COLO668 (cell line): ENCODE measurements around the gene FECH.
"Not testable (repeated sequence)": the region's sequence is repeated elsewhere in the genome, so short reads cannot be mapped to it uniquely, and the experiment has no call there.

Source experiments
- DNase-seq: peaks from one replicate; lab custom pipeline; 2025; ENCODE audit not compliant: unreplicated experiment; lab: John Stamatoyannopoulos, UW

FECH gene

GRCh38 chr18:57586251-57587049, at the start of gene FECH:
TSS of gene FECH (minus strand) at chr18:57586702. CDS start at chr18:57586620, 82 bp downstream.
- peak; percentile 83 for DNase-seq

- no peak for DNase-seq
Measured at GRCh38 chr18:57635003-57635822, 48.7 kb upstream of the FECH start.

GRCh38 chr18:57631697-57632096, 45.2 kb upstream of the FECH start:
- DNase-seq, result no peak

GRCh38 chr18:57630754-57631595, 44.5 kb upstream of the FECH start:
- no peak for DNase-seq

GRCh38 chr18:57630002-57630753, 43.7 kb upstream of the FECH start:
- DNase-seq, result peak; percentile 99

DNA sequence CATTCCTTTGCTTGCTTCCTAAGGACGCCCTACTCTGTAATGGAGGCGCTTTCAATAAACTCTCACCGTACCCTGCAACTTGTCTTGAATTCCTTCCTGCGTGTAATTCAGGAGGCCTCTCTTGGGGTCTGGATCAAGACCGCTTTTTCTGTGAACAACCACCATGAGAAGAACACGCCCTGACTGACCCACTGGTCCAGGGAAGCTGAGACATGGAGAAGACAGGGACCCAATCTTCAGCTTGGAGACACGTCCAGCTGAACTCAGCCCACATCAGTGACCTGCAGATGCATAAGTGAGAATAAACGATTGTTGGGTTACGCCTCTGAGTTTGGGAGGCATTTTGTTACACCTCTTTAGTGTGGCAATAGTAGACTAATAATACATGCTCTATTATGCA, 42.9 kb upstream of the FECH start:
- no peak for DNase-seq

- no peak for DNase-seq
Measured at GRCh38 chr18:57627488-57627887, 41.0 kb upstream of the FECH start.

- DNase-seq, result no peak
Measured at GRCh38 chr18:57624988-57625387, 38.5 kb upstream of the FECH start.

GRCh38 chr18:57621246-57621604, 34.7 kb upstream of the FECH start:
- peak; percentile 54 for DNase-seq

GRCh38 chr18:57619876-57620275, 33.4 kb upstream of the FECH start:
- no peak for DNase-seq

DNA sequence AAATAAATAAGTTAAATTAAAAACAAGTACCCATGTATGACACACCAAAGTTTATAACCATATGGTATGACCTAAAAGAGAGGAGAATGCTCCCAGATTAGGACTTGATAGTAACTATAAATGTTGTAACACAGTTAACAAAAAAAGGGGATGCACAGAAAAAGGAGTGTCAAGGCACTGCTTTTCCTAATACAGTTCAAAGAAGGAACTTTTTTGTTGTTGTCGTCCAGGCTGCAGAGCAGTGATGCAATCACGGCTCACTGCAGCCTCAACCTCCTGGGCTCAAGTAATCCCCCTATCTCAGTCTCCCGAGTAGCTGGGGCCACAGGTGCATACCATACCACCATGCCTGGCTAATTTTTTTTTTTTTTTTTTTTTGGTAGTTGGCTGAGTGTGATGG, 32.4 kb upstream of the FECH start:
- DNase-seq, result no peak

DNA sequence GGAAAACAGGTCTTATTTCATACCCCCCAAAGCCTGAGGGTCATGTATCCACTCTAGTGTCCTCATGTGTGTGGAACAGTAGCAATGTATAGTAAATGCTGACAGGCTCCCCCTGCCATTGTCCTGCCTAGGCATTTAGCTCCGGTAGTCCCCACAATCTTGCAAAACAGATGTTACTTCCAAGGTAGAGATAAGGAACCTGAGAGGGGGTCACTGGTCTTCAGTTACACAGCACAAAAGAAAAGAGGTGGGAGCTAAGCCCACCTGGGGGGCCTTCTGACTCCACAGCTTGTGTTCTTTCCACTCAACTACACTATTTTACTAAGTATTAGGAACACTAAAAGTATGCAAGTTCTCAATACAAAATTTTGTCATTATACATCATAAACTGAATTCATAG, 17.4 kb upstream of the FECH start:
- DNase-seq, result no peak

- DNase-seq, result no peak
Measured at GRCh38 chr18:57595347-57595746, 8.8 kb upstream of the FECH start.

DNA sequence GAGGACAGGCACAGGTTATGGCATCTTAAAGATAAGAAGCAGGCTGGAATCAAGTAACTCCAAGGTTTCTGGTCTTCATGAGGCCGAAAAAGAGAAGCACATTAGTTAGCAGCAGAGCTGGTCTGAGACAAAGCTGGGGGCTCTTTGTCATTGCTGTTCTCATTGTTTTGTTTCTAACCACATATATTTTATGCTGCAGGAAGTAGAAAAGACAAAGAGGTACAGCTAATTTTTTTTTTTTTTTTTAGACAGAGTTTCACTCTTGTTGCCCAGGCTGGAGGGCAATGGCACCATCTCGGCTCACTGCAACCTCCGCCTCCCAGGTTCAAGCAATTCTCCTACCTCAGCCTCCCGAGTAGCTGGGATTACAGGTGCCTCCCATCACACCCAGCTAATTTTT, 6.2 kb upstream of the FECH start:
- not testable (repeated sequence) for DNase-seq

- no peak for DNase-seq
Measured at GRCh38 chr18:57589161-57589560, 2.7 kb upstream of the FECH start.

DNA sequence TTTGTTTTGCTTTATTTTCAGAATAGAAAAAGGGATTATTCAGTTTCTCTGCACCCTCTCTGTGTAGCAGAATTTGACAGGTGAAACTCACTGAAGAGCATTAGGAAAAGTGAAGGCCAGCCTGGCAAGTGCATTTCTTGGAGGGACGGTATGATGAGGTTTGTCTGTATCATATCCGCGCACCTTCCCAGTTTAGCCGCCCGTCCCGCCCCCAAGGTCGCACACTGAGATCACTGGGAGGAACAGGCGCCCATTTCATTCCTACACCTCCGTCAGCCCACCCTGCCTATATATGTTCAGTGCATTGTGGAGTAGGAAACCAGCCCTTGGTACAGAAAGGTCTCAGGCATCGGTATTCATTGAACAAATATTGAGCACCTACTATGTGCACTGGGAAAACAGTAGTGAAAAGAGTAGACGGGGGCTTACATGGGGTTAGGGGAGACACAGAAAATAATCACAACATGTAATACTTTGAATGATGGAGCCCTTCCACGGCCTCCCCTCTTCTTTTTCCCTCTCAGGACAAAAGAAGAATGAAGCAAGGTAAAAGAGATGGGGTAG, 678 bp upstream of the FECH start:
- DNase-seq, result no peak

GRCh38 chr18:57585855-57586250, 649 bp downstream of the FECH start:
- DNase-seq, result peak; percentile 38

GRCh38 chr18:57585421-57585820, 1.1 kb downstream of the FECH start:
- no peak for DNase-seq

DNA sequence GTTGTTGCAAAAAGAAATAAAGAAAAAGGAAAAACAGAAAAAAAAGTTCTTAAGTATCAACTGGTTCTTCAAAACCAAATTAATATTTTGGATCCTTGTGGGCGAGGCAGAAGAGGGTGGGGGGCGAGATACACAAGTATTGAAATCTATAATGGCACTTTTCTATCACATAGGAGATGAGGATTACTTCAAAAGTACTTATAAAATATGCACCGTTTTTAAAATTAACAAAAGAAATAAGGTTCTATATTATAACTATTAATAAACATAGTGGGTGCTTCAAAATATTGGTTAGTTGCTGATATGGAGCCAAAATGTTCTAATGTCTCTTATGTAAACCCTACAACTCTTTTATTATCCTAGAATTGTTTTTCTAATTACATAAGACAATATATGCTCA, 2.1 kb downstream of the FECH start:
- DNase-seq, result no peak

GRCh38 chr18:57583297-57583835, 3.1 kb downstream of the FECH start:
- DNase-seq, result no peak
